Mesothelial cell of epicardium (in vitro differentiated cells): ENCODE results near the gene THRSP. TPM values are rescaled to one million over a fixed set of nuclear protein-coding genes. Genes with fewer than 3 reads are reported as not detected.

ENCODE experiments used
- DNase-seq, 2 experiments: peaks; one replicate each; pipeline ENCODE4 v3.0.0; 2021; ENCODE audit warnings: low spot score in 2 of 2; ENCODE audit not compliant: unreplicated experiment in 2 of 2
- H3K27ac Mint-ChIP-seq: 2 replicates; pipeline ENCODE4 v1.8.0; 2021; ENCODE audit warnings: mixed read lengths
- H3K27me3 Mint-ChIP-seq: 2 replicates; pipeline ENCODE4 v1.8.0; 2021; ENCODE audit warnings: low read depth, mixed read lengths
- H3K36me3 Mint-ChIP-seq: 2 replicates; pipeline ENCODE4 v1.8.0; 2021; ENCODE audit warnings: mixed read lengths
- H3K4me1 Mint-ChIP-seq: 2 replicates; pipeline ENCODE4 v1.8.0; 2021; ENCODE audit warnings: mixed read lengths
- H3K4me3 Mint-ChIP-seq: 2 replicates; pipeline ENCODE4 v1.8.0; 2021; ENCODE audit warnings: mild to moderate bottlenecking, moderate library complexity, mixed read lengths
- H3K9me3 Mint-ChIP-seq: 2 replicates; pipeline ENCODE4 v1.8.0; 2021; ENCODE audit warnings: mixed read lengths
- CTCF ChIP-seq: fragments of 200-600 bp; sonication (generic); IDR thresholded peaks from one replicate; pipeline ENCODE4 v1.5.0; 2021; ENCODE audit warnings: antibody characterized with exemption; ENCODE audit not compliant: unreplicated experiment
- total RNA-seq: library from RNA; stranded (reverse); gene quantifications from 3 replicates; pipeline ENCODE4 v1.2.1, GENCODE V29; 2021

THRSP gene
- total RNA-seq, 1 donor from 2014 or later, result 0.31 TPM

GRCh38 chr11:78036313-78036712 lies 27.3 kb upstream of the THRSP start:
- H3K4me1 Mint-ChIP-seq, result peaks cover 22% of the 10 kb centered on the region
- H3K9me3 Mint-ChIP-seq, result no peaks in the 10 kb centered on the region
- H3K27ac Mint-ChIP-seq, result no peak overlapping the region
- no peak for TF ChIP-seq CTCF
- no peaks in the 10 kb centered on the region for H3K27me3 Mint-ChIP-seq
- DNase-seq, result no peak
- no peak overlapping the region for H3K4me3 Mint-ChIP-seq
- H3K36me3 Mint-ChIP-seq, result no peaks in the 10 kb centered on the region

GRCh38 chr11:78037056-78037455 lies 26.6 kb upstream of the THRSP start:
- Mint-ChIP-seq H3K27ac (no peak overlapping the region), H3K4me1 (peaks cover 18% of the 10 kb centered on the region), H3K27me3 (no peaks in the 10 kb centered on the region), H3K36me3 (no peaks in the 10 kb centered on the region), H3K9me3 (no peaks in the 10 kb centered on the region), H3K4me3 (no peak overlapping the region)
- no peak for TF ChIP-seq CTCF
- no peak for DNase-seq

GRCh38 chr11:78037825-78038620 lies 25.6 kb upstream of the THRSP start:
- Mint-ChIP-seq H3K9me3 (no peaks in the 10 kb centered on the region), H3K27me3 (no peaks in the 10 kb centered on the region), H3K36me3 (no peaks in the 10 kb centered on the region), H3K4me3 (no peak overlapping the region), H3K4me1 (peaks cover 14% of the 10 kb centered on the region), H3K27ac (peak overlapping the region; percentile 30)
- TF ChIP-seq CTCF, result no peak
- no peak for DNase-seq

- peaks cover 13% of the 10 kb centered on the region for H3K4me1 Mint-ChIP-seq
Observed at GRCh38 chr11:78038697-78039313, 24.9 kb upstream of the THRSP start.

GRCh38 chr11:78039391-78039918 lies 24.2 kb upstream of the THRSP start:
- Mint-ChIP-seq H3K4me1 (peaks cover 13% of the 10 kb centered on the region), H3K9me3 (peaks cover 3% of the 10 kb centered on the region), H3K36me3 (no peaks in the 10 kb centered on the region), H3K27ac (peak overlapping the region; percentile 99), H3K27me3 (no peaks in the 10 kb centered on the region), H3K4me3 (no peak overlapping the region)
- DNase-seq, result no peak
- no peak for TF ChIP-seq CTCF

More at GRCh38 chr11:78038697-78039313, 24.9 kb upstream of the THRSP start:
- no peaks in the 10 kb centered on the region for H3K27me3 Mint-ChIP-seq
- H3K4me3 Mint-ChIP-seq, result no peak overlapping the region
- no peak for DNase-seq
- peak overlapping the region; percentile 30 for H3K27ac Mint-ChIP-seq
- no peaks in the 10 kb centered on the region for H3K36me3 Mint-ChIP-seq
- TF ChIP-seq CTCF, result no peak
- H3K9me3 Mint-ChIP-seq, result no peaks in the 10 kb centered on the region
